A673 (cell line): ENCODE measurements around the gene NOSTRIN.

ENCODE experiments used
- CTCF ChIP-seq: fragments of 300-800, 200-600 bp; sonication (generic); conservative IDR thresholded peaks from 2 replicates; pipeline ENCODE4 v1.5.1; 2017; ENCODE audit warnings: low read depth, mild to moderate bottlenecking, antibody characterized with exemption, low read length, moderate library complexity, mixed read lengths
- EZH2 ChIP-seq: fragments of 200-600 bp; sonication (generic); IDR thresholded peaks from 2 replicates; pipeline ENCODE4 v1.6.1; 2017; ENCODE audit warnings: borderline replicate concordance, low read depth, mild to moderate bottlenecking, mixed read lengths, antibody characterized with exemption, low read length; ENCODE audit not compliant: poor library complexity, severe bottlenecking

- no peak for TF ChIP-seq CTCF
- no peak for TF ChIP-seq EZH2
Measured at GRCh38 chr2:168804214-168804613, 1.8 kb downstream of the NOSTRIN start.
